DMS79 treated with DMSO at 0.1 percent for 48 hours (cell line): ENCODE data around the gene TMC1.

Source experiments
- DNase-seq: peaks from one replicate; lab custom pipeline; 2025; lab: John Stamatoyannopoulos, UW

TMC1 gene

GRCh38 chr9:72576087-72576486, 54.7 kb downstream of the TMC1 start:
- DNase-seq = no peak

GRCh38 chr9:72577212-72577753, 55.9 kb downstream of the TMC1 start:
- no peak for DNase-seq

DNA sequence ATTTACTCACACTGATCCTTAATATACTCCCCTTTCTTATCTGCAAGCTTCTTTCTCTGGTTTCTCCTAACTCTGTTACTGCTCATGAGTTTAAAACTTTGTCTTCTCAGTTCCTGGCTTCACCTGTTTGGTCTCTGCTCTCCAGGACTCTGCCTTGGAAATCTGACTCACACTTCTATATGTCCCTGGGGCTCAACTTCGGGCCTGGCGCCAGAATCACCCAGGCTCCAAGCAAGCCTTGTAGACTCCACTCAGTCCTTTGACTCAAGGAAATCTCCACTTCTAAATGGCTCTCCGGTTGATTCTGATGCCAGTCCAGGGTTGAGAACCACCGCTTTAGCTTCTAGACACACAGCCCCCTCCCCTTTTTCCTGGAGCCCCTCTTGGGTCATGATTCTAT, 57.8 kb downstream of the TMC1 start:
- no peak for DNase-seq

- no peak for DNase-seq
These were observed 58.6 kb downstream of the TMC1 start for GRCh38 chr9:72579880-72580550.

DNA sequence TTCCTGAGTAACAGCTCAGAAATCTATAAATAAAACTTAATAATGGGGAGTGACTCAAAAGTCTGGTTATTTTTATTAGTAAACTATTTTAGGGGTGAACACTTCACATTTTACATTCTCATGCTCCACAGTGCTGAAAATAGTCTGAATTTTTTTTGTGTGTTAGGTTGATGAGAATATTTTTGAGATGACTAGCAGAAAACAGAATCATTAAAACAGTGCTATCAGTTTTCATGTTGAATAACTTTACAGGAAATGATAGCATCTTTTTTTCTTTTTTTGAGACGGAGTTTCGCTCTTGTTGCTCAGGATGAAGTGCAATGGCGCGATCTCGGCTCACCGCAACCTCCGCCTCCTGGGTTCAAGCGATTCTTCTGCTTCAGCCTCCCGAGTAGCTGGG, 60.3 kb downstream of the TMC1 start:
- DNase-seq = no peak

DNA sequence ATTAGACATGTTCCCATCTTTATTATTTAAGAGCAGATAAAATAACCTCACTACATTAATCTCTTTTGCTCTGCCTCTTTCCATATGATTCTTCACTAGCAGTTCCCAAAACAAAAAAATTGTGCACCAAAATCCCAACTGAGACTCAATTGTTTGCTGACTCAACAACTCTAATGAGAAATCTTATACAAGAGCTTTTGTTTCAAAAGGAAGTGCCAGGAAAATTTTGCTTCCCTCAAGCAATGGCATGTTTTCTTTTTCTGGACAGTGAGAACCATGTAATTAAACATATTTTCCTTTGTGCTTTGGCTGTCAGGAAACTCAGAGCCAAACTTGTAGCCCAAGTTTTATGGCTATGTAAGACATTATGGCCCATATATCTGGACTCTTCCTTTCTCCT, 62.0 kb downstream of the TMC1 start:
- no peak for DNase-seq

DNA sequence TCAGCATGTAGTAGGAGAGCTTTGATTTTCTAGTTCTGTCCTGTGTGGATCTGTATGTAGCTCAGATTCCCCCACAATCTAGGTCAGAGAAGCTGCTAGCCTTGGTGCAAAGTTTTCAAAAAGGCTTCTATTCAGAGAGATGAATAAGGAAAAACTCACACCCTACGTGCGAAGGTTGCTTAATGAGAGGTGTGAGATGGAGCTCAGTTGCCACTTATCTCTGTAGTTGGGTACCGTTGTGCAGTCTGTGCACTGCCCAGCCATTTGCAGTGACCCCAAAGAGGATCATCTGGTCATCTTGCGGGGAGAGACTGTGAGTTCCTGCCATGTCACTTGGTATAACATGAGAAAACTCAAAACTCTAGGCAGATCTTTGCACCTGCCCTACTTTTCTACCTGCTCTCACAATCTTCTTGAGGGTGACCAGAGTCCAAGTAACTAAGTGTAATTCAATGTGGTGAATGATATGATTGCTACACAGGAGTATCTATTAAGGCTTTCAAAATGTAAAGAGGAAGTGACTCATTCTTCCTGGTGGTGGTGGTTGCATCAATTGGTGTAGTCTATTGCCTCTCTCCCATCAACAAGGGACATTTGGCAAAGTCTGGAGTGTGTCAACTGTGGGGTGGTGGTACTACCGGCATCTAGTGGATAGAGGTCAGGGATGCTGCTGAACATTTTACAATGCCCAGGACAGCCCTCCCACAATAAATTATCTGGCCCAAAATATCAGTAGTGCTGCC, 65.2 kb downstream of the TMC1 start:
- DNase-seq = no peak

DNA sequence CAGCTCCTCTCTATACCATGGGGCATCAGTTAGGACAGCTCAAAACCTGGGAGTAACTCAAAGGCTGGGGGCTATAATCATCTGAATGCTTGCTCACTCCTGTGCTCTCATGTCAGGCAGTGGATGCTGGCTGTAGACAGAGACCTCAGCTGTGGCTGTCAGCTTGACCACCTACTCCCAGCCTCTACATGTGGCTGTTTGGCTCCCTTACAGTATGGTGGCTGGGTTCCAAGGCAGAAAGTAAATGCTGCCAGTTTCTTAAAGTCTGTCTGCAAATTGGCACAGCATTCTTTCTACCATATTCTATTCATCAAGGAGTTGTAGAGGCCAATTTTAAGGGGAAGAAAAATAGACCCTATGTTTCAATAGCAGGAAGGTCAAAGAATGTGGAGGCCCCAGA, 66.9 kb downstream of the TMC1 start:
- DNase-seq = no peak

GRCh38 chr9:72589667-72590521, 68.5 kb downstream of the TMC1 start:
- DNase-seq = no peak

DNA sequence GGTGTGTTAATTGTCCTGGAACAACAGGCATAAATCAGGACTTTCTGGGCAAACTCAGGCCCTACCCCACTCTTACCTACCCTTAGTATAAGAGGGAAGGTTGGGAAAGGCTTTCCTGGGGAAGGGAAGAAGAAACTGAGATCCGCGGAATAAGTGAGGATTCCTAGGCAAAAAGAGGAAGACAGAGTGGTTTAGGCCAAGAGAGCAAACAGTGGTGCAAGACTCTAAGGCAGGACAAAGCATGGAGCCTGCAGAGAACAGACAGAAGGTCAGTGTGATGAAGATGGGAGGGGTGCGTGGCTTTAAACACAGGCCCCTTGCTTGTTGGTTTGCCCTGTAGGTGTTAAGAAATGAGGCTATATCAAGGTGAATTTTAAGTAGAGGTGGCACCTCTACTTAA, 69.4 kb downstream of the TMC1 start:
- no peak for DNase-seq

- peak; percentile 16 for DNase-seq
These were observed 71.3 kb downstream of the TMC1 start for GRCh38 chr9:72592502-72593403.

DNA sequence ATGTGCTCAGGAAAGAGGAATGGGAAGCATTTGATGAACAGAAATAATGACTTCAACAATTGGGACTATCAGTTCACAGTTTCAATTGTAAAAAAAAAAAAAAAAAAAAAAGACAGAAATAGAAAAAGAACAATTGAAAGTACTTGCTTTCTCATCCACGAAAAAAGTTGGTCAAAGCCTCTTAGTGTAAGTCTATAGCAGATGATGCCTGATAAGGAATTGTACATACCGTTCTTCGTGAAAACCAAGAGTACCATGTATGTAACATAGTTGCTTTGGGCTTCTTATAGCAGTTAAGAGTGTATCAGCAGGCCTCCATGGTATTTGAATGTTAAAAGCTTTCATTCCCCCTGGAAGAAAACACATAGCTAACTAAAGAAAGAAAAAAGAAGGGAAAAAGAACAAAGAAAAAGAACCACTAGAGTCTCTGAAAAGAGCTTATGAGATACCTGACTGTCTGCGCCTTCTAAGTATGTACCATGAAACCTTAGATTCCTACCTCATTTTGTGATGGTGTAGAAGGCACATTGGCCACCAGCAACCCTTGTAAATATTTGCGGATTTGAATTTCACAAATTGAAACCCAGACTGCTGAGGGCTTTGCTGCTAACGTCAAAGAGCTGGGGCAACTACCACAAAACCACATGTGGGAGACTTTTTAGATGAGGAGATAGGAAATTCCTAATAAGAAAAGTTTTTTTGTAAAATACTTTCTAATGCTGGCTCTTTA, 75.2 kb downstream of the TMC1 start:
- DNase-seq = no peak

- DNase-seq = no peak
These were observed 75.7 kb downstream of the TMC1 start for GRCh38 chr9:72597181-72597517.

GRCh38 chr9:72597601-72598000, 76.2 kb downstream of the TMC1 start:
- no peak for DNase-seq

DNA sequence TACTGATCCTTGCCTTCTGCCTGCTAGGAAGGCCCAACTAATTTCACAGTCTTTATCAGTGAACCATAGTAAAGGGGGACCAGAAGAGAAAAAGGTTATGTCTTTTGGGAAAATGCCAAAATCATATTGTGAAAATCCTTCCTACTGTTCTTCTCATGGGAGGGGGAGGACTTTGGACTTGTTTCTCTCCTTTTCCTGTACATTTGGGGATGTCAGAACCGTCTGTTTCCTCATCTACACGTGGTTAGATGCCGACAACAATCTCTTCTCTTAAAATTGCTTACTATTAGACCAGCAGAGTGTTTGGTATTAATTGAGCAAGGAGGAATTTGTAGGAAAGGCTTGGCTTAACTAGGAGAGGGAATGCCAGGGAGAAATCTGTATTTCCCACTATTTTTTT, 77.2 kb downstream of the TMC1 start:
- DNase-seq = no peak

- DNase-seq = no peak
These were observed 78.6 kb downstream of the TMC1 start for GRCh38 chr9:72599874-72600534.

DNA sequence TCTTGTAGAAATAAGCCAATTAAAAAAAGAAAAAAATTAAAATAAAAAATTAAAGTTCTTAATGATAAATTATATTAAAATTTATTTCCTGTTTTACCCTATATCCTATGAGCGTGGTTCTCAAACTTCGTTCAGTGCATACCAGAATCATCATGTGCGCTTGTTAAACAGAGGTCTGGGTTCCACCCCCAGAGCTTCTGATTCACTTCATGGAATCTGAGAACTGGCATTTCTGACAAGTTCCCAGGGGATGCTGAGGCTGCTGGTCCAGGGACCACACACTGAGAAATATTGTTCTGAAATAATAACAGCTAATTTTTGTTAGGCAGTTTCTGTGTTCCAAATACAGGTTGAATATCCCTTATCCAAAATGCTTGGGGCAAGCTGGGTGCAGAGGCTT, 79.3 kb downstream of the TMC1 start:
- DNase-seq = no peak

- DNase-seq = no peak
These were observed 80.2 kb downstream of the TMC1 start for GRCh38 chr9:72601615-72602014.

DNA sequence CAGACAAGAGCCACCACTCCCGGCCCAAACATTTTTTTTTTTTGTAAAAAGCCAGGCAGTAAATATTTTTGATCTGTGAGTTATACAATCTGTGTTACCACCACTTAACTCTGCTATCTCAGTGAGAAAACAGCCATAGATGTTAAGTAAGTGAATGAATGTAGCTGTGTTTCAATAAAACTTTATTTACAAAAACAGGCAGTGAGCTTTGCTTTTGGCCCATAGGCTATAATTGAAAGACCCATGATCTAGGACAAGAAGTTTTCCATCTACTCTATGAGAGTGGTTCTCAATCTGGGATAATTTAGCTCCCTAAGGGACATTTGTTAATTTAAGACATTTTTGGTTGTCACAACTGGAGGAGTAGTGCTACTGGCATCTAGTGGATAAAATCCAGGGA, 91.0 kb downstream of the TMC1 start:
- no peak for DNase-seq

DNA sequence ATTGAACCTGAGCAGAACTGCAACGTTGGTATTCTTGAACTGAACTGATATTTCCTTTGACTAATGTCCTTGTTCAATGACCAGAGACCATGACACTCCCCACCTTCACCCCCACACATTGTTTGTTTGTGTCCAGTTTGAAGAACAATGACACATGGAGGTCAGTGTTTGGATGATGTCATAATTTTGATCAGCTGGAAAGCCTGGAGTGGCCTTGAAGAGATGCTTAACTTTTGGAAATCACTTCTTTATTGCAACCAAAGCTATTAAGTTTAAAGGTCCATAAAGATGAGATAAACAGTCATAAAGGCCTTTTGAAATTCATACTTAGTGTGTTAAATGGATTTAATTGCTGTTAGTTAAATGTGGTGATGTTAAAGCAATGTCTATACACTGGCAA, 92.7 kb downstream of the TMC1 start:
- no peak for DNase-seq

- DNase-seq = no peak
These were observed 94.5 kb downstream of the TMC1 start for GRCh38 chr9:72615931-72616330.
